Activated naive CD8-positive, alpha-beta T cell treated with anti-CD3 and anti-CD28 coated beads, Interleukin-2, amount 10 ng/mL, durations not matched to agents 7 days and 5 days (primary cell): ENCODE results near the gene SPG11. TPM values are rescaled to one million over a fixed set of nuclear protein-coding genes. Genes with fewer than 3 reads are reported as not detected.
"Not testable (repeated sequence)": the region's sequence is repeated elsewhere in the genome, so short reads cannot be mapped to it uniquely, and the experiment has no call there.

Experiments used
- ATAC-seq: fragments of 150-1000 bp; cut with Tn5 transposase; one replicate; pipeline ENCODE4 v1.10.0; 2021; ENCODE audit warnings: low read depth, moderate library complexity
- POLR2A ChIA-PET: fragments of 350-600 bp; sonication (Branson Sonifier 250); formaldehyde crosslinking; loops from one replicate; lab custom pipeline; 2021; ENCODE audit warnings: antibody characterized with exemption; lab: Charles Lee
- DNase-seq: peaks from one replicate; pipeline ENCODE4 v3.0.0; 2021
- H3K27ac Mint-ChIP-seq: one replicate; pipeline ENCODE4 v1.8.0; 2022; ENCODE audit warnings: mild to moderate bottlenecking, mixed read lengths
- H3K27me3 Mint-ChIP-seq: one replicate; pipeline ENCODE4 v1.8.0; 2022; ENCODE audit warnings: mild to moderate bottlenecking, moderate library complexity, mixed read lengths
- H3K36me3 Mint-ChIP-seq: one replicate; pipeline ENCODE4 v1.8.0; 2021; ENCODE audit warnings: mild to moderate bottlenecking, mixed read lengths
- H3K4me1 Mint-ChIP-seq: one replicate; pipeline ENCODE4 v1.8.0; 2021; ENCODE audit warnings: mixed read lengths
- H3K4me3 Mint-ChIP-seq: one replicate; pipeline ENCODE4 v1.8.0; 2022; ENCODE audit warnings: mild to moderate bottlenecking, moderate library complexity, mixed read lengths
- H3K9me3 Mint-ChIP-seq: one replicate; pipeline ENCODE4 v1.8.0; 2021; ENCODE audit warnings: mixed read lengths
- total RNA-seq, 2 experiments: library from RNA; stranded (reverse); gene quantifications; one replicate each; pipeline ENCODE4 v1.2.3, GENCODE V29; 2021

SPG11 gene
- 100 to 1,000 TPM; 110 TPM for total RNA-seq

DNA sequence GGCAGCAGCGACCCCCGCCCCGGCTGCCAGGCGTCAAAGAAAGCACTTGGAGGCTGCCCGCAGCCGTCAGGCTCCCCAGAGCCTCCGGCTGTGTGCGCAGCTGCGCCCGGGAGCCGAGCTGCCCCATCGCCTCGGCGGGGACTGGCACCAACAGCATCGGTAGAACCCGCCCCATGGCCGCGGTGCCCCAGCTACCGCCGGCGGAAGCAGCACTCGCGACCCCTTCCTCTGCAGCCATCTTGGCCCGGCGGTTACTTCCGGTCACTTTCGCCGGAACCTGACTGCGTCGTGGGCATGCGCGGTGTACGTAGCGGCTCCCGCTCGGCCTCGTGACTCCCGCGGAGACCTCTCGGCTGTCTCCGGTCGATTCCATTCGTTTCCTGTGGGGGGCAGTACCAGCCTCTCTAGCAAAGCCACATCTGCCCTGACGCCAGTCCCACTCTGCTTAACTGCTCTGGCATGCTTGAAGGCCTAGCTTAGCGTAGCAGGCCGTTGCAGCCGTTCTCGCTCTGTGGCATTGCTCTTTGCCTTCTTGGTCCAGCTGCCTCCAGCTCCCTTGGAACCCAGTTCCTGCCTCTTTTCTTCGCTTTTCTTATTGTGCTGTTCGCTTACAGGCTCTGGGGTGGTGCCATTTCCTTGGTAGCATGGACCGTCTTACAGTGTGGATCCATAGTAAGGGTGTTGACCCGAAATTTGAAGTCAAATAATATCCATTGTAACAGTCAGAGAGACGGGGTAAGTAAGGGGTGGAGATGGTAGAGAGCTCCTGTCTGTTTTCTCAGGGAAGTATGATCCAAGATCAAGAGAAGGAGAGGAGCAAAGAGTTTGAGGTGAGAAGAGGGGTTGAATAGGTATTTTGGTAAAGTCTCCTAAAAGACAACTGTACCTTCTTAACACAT lies at the start of gene SPG11:
TSS of gene SPG11 (minus strand) at position 253 of the 899 bp plus-strand sequence. CDS start at position 238, 15 bp downstream.
- DNase-seq = peak; percentile 94
- peaks cover 50% of the 10 kb centered on the region for H3K4me1 Mint-ChIP-seq
- peak; percentile 83 for ATAC-seq
- no peaks in the 10 kb centered on the region for H3K9me3 Mint-ChIP-seq
- H3K27me3 Mint-ChIP-seq = no peaks in the 10 kb centered on the region
- POLR2A ChIA-PET = interaction anchor here (1.0 to 17.5 kb wide), 17 partner anchors 13 to 237 kb away, joined by 3 to 1234 read pairs (median 7); partner anchors contain the start of genes B2M, PATL2 and TRIM69
- H3K27ac Mint-ChIP-seq = peak within 1 kb of the TSS; percentile 98
- H3K4me3 Mint-ChIP-seq = peak within 1 kb of the TSS; percentile 94
- peaks cover 12% of the 10 kb centered on the region for H3K36me3 Mint-ChIP-seq

DNA sequence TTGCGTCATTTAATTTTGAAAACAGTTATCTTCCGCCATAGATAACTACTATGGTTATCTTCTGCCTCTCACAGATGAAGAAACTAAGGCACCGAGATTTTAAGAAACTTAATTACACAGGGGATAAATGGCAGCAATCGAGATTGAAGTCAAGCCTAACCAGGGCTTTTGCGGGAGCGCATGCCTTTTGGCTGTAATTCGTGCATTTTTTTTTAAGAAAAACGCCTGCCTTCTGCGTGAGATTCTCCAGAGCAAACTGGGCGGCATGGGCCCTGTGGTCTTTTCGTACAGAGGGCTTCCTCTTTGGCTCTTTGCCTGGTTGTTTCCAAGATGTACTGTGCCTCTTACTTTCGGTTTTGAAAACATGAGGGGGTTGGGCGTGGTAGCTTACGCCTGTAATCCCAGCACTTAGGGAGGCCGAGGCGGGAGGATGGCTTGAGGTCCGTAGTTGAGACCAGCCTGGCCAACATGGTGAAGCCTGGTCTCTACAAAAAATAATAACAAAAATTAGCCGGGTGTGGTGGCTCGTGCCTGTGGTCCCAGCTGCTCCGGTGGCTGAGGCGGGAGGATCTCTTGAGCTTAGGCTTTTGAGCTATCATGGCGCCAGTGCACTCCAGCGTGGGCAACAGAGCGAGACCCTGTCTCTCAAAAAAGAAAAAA lies 49.0 kb upstream of the SPG11 start:
- Mint-ChIP-seq H3K27ac (peak overlapping the region; percentile 100), H3K36me3 (peaks cover 73% of the 10 kb centered on the region), H3K9me3 (no peaks in the 10 kb centered on the region), H3K4me3 (peak overlapping the region; percentile 92), H3K4me1 (peaks cover 47% of the 10 kb centered on the region), H3K27me3 (no peaks in the 10 kb centered on the region)
- POLR2A ChIA-PET = interaction anchor here (1.0 to 24.8 kb wide), 8 partner anchors 16 to 175 kb away, joined by 7 to 1864 read pairs (median 36); partner anchors contain the start of genes EIF3J, SPG11 and TRIM69
- DNase-seq (peak; percentile 67), ATAC-seq (peak; percentile 19)

GRCh38 chr15:44711743-44712345 lies 48.4 kb upstream of the SPG11 start:
- Mint-ChIP-seq H3K4me3 (peak overlapping the region; percentile 92), H3K27ac (peak overlapping the region; percentile 100), H3K4me1 (peaks cover 41% of the 10 kb centered on the region), H3K27me3 (no peaks in the 10 kb centered on the region), H3K9me3 (no peaks in the 10 kb centered on the region), H3K36me3 (peaks cover 69% of the 10 kb centered on the region)
- ATAC-seq (peak; percentile 32), DNase-seq (peak; percentile 78)
- POLR2A ChIA-PET = interaction anchor here (0.9 to 24.8 kb wide), 14 partner anchors 14 to 174 kb away, joined by 3 to 1864 read pairs (median 7); partner anchors contain the start of genes EIF3J, SPG11 and TRIM69

DNA sequence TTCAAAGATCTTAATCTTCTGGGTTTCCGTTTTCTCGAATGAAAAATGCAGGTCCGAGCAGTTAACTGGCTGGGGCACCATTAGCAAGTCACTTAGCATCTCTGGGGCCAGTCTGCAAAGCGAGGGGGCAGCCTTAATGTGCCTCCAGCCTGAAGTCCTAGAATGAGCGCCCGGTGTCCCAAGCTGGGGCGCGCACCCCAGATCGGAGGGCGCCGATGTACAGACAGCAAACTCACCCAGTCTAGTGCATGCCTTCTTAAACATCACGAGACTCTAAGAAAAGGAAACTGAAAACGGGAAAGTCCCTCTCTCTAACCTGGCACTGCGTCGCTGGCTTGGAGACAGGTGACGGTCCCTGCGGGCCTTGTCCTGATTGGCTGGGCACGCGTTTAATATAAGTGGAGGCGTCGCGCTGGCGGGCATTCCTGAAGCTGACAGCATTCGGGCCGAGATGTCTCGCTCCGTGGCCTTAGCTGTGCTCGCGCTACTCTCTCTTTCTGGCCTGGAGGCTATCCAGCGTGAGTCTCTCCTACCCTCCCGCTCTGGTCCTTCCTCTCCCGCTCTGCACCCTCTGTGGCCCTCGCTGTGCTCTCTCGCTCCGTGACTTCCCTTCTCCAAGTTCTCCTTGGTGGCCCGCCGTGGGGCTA lies 47.8 kb upstream of the SPG11 start, which contains the start of the genes B2M and PATL2:
TSS of gene B2M (plus strand) at position 422 of the 647 bp plus-strand sequence. CDS start at position 452, 30 bp downstream.
TSS of gene PATL2 (minus strand) at position 228 of the 647 bp plus-strand sequence. CDS start 34,833 bp downstream, outside the sequence.
- DNase-seq (peak; percentile 96), ATAC-seq (peak; percentile 77)
- peaks cover 34% of the 10 kb centered on the region for H3K4me1 Mint-ChIP-seq
- H3K4me3 Mint-ChIP-seq = peak within 1 kb of the TSS; percentile 92
- POLR2A ChIA-PET = interaction anchor here (0.9 to 24.8 kb wide), 17 partner anchors 10 to 174 kb away, joined by 3 to 1864 read pairs (median 7); partner anchors contain the start of genes EIF3J, SPG11 and TRIM69
- no peaks in the 10 kb centered on the region for H3K9me3 Mint-ChIP-seq
- no peaks in the 10 kb centered on the region for H3K27me3 Mint-ChIP-seq
- H3K27ac Mint-ChIP-seq = peak within 1 kb of the TSS; percentile 100
- peaks cover 64% of the 10 kb centered on the region for H3K36me3 Mint-ChIP-seq

GRCh38 chr15:44710236-44711095 lies 47.0 kb upstream of the SPG11 start:
- Mint-ChIP-seq H3K4me1 (peaks cover 28% of the 10 kb centered on the region), H3K27me3 (no peaks in the 10 kb centered on the region), H3K4me3 (peak overlapping the region; percentile 92), H3K9me3 (no peaks in the 10 kb centered on the region), H3K36me3 (peaks cover 57% of the 10 kb centered on the region), H3K27ac (peak overlapping the region; percentile 100)
- DNase-seq (no peak), ATAC-seq (no peak)
- POLR2A ChIA-PET = interaction anchor here (0.9 to 24.8 kb wide), 16 partner anchors 9 to 173 kb away, joined by 3 to 1864 read pairs (median 8); partner anchors contain the start of genes EIF3J, SPG11 and TRIM69

DNA sequence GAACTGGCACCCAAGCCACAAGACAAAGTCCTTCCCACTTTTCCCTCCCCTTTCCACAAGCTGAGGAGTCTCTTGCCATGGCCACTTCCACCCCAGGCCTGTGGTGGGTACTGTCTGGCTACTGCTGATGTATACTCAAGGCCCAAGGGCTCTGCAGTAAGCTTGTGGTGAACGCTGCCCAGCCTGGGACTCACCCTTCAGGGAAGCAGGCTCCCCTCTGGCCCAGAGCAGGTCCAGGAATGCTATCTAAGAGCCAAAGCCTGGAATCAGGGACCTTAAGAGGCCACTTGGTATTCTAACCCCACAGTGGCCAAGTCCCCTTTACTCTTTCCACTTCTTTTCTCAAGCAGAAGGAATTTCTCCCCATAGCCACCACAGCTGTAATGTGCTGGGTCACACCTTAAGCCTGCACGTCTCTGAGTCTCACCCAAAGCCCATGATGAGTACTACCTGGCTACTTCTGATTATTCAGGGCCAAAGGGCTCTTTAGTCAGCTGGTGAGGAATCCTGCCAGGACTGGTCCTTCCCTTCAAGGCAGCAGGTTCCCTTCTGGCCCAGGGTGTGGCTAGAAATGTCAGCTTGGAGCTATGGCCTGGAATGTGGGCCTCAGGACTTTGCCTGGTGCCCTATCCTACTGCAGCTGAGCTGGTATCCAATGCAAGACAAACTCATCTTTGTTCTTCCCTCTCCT lies 43.6 kb upstream of the SPG11 start:
- DNase-seq (no peak), ATAC-seq (no peak)
- H3K4me1 Mint-ChIP-seq = peaks cover 16% of the 10 kb centered on the region
- H3K4me3 Mint-ChIP-seq = no peak overlapping the region
- peaks cover 15% of the 10 kb centered on the region for H3K9me3 Mint-ChIP-seq
- POLR2A ChIA-PET = interaction anchor here (18.2 to 24.8 kb wide), 3 partner anchors 22 to 40 kb away, joined by 427 to 1864 read pairs (median 1234); partner anchors contain the start of genes SPG11 and TRIM69
- no peaks in the 10 kb centered on the region for H3K27me3 Mint-ChIP-seq
- H3K36me3 Mint-ChIP-seq = peaks cover 43% of the 10 kb centered on the region
- no peak overlapping the region for H3K27ac Mint-ChIP-seq

DNA sequence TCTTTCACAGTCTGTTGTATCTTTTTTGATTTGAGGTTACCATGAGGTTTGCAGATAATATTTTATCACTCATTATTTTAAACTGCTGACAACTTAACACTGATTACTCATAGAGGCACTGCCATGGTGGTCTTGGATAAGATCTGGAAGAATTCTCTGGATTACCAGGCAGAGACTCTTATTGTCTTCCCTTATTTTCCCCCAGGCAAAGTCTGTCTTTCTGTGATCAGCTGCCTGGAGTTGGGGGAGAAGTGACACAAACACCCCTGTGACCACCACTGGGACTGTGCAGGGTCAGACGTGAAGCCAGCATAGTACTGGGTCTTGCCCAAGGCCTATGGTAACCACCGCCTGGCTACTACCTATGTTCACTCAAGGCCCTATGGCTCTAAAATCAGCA lies 42.9 kb upstream of the SPG11 start:
- no peak overlapping the region for H3K27ac Mint-ChIP-seq
- H3K36me3 Mint-ChIP-seq = peaks cover 42% of the 10 kb centered on the region
- POLR2A ChIA-PET = interaction anchor here (18.2 to 24.8 kb wide), 3 partner anchors 23 to 39 kb away, joined by 427 to 1864 read pairs (median 1234); partner anchors contain the start of genes SPG11 and TRIM69
- peaks cover 18% of the 10 kb centered on the region for H3K4me1 Mint-ChIP-seq
- DNase-seq (no peak), ATAC-seq (no peak)
- peaks cover 20% of the 10 kb centered on the region for H3K9me3 Mint-ChIP-seq
- H3K4me3 Mint-ChIP-seq = no peak overlapping the region
- H3K27me3 Mint-ChIP-seq = no peaks in the 10 kb centered on the region

- Mint-ChIP-seq H3K36me3 (peaks cover 42% of the 10 kb centered on the region), H3K4me3 (no peak overlapping the region), H3K4me1 (peaks cover 18% of the 10 kb centered on the region), H3K27me3 (no peaks in the 10 kb centered on the region), H3K9me3 (peaks cover 20% of the 10 kb centered on the region), H3K27ac (no peak overlapping the region)
- DNase-seq (no peak), ATAC-seq (no peak)
- POLR2A ChIA-PET = interaction anchor here (18.2 to 24.8 kb wide), 3 partner anchors 24 to 39 kb away, joined by 427 to 1864 read pairs (median 1234); partner anchors contain the start of genes SPG11 and TRIM69
These were observed 42.5 kb upstream of the SPG11 start for GRCh38 chr15:44705986-44706385.

DNA sequence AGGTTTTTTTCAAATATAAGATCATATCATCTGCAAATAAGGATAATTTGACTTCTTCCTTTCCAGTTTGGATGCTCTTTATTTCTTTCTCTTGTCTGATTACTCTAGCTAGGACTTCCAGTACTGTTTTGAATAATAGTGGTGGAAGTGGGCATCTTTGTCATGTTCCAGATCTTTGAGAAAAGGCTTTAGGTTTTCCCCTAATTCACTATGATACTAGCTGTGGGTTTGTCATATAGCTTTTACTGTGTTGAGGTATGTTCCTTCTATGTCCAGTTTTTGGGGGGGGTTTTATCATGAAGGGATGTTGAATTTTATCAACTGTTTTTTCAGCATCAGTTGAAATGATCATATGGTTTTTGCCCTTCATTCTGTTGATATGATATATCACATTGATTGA lies 37.2 kb upstream of the SPG11 start:
- ATAC-seq, POLR2A ChIA-PET, DNase-seq, H3K27me3 Mint-ChIP-seq, H3K27ac Mint-ChIP-seq, H3K4me3 Mint-ChIP-seq: not testable (repeated sequence)
- peaks cover 27% of the 10 kb centered on the region for H3K9me3 Mint-ChIP-seq
- H3K36me3 Mint-ChIP-seq = peaks cover 34% of the 10 kb centered on the region
- H3K4me1 Mint-ChIP-seq = peaks cover 12% of the 10 kb centered on the region

- ATAC-seq = no peak
- Mint-ChIP-seq H3K27me3 (no peaks in the 10 kb centered on the region), H3K9me3 (peaks cover 20% of the 10 kb centered on the region), H3K4me1 (peaks cover 20% of the 10 kb centered on the region), H3K4me3 (no peak overlapping the region), H3K36me3 (peaks cover 28% of the 10 kb centered on the region), H3K27ac (no peak overlapping the region)
- no peak for DNase-seq
- POLR2A ChIA-PET = interaction anchor here (0.9 to 3.7 kb wide), 3 partner anchors 13 to 35 kb away, joined by 3 to 10 read pairs (median 5); partner anchors contain the start of genes B2M, PATL2 and SPG11
These were observed 35.2 kb upstream of the SPG11 start for GRCh38 chr15:44698641-44699040.
